ENCODE results near the gene RRBP1. TPM values are rescaled to one million over a fixed set of nuclear protein-coding genes. Genes with fewer than 3 reads are reported as not detected.

Gene RRBP1
- total and polyA plus RNA-seq, 4 donors = 75.4 to 202 (median 130) TPM

GRCh38 chr20:17710379-17711266, 28.6 kb upstream of the RRBP1 start:
- H3K27ac ChIP-seq (ENCODE audit: low read depth in 1 of 2, low read length in 2 of 2) = peak overlapping the region; percentile 2 to 6

More at GRCh38 chr20:17710379-17711266, 28.6 kb upstream of the RRBP1 start:
- Histone ChIP-seq H3K9me3 (ENCODE audit: control insufficient read depth in 4 of 4, low read length in 3 of 4) (no peaks in the 10 kb centered on the region), H3K4me3 (ENCODE audit: low read depth in 1 of 3, low read length in 3 of 3) (no peak overlapping the region), H3K9ac (ENCODE audit: low read depth in 1 of 2, low read length in 2 of 2) (no peak overlapping the region), H3K4me1 (ENCODE audit: control insufficient read depth in 4 of 4, insufficient read depth in 4 of 4, low read length in 3 of 4) (peaks cover 3 to 21% (median 9%) of the 10 kb centered on the region in 4 donors), H3K36me3 (ENCODE audit: control insufficient read depth in 4 of 4, insufficient read depth in 3 of 4, low read depth in 1 of 4, low read length in 3 of 4) (no peaks in the 10 kb centered on the region), H3K27me3 (ENCODE audit: control insufficient read depth in 4 of 4, insufficient read depth in 4 of 4, low read length in 3 of 4) (no peaks in the 10 kb centered on the region)
- peak in 1 of 2 donors; percentile 64 for TF ChIP-seq RAD21 (IDR thresholded peaks at IDR 0.05)
- no peak for TF ChIP-seq JUND (IDR thresholded peaks at IDR 0.05)
- TF ChIP-seq HNF4A (conservative IDR thresholded peaks at IDR 0.05) = peak; percentile 85 to 89
- TF ChIP-seq TAF1 (conservative IDR thresholded peaks at IDR 0.05) = no peak
- TF ChIP-seq FOXA2 (IDR thresholded peaks at IDR 0.05) = no peak
- TF ChIP-seq EGR1 (IDR thresholded peaks at IDR 0.05; ENCODE audit: low read depth in 2 of 2) = peak; percentile 60 to 89
- TF ChIP-seq SP1 (IDR thresholded peaks at IDR 0.05) = peak; percentile 76
- TF ChIP-seq RXRA (IDR thresholded peaks at IDR 0.05) = peak; percentile 29 to 34
- no peak for TF ChIP-seq CTCF (IDR thresholded peaks at IDR 0.05; ENCODE audit: low read depth, low read length, missing input control)
- TF ChIP-seq NR2F2 (IDR thresholded peaks at IDR 0.05) = no peak
- TF ChIP-seq HNF4G (IDR thresholded peaks at IDR 0.05) = peak; percentile 89
- no peak for TF ChIP-seq REST (IDR thresholded peaks at IDR 0.05)
- no peak for TF ChIP-seq GABPA (IDR thresholded peaks at IDR 0.05 in 1 of 2, conservative IDR thresholded peaks at IDR 0.05 in 1 of 2)
- peak; percentile 23 for TF ChIP-seq YY1 (IDR thresholded peaks at IDR 0.05)
- DNase-seq (ENCODE audit: low spot score) = peak; percentile 54
- WGBS = 42% methylated on average over 21 of the region's 21 CpGs
